K562 (cell line): ENCODE data around the gene ACSS2. TPM values are rescaled to one million over a fixed set of nuclear protein-coding genes. Genes with fewer than 3 reads are reported as not detected.
A peak's percentile ranks its signal among the peaks of the same experiment; 100 is the strongest.

Source experiments
- ATAC-seq: fragments of 200-7000 bp; cut with Tn5 transposase; 3 replicates; pipeline ENCODE4 v1.9.1; 2020; ENCODE audit warnings: moderate library complexity
- BruUV-seq: library from RNA; stranded (reverse); fragments of 400-500 nt; replicated peaks from 2 replicates; lab custom pipeline; 2021; lab: Mats Ljungman, UMichigan
- CTCF ChIA-PET: fragments of 300-600 bp; formaldehyde crosslinking; extraction: SDS; loops from one replicate; lab custom pipeline; 2021; ENCODE audit warnings: low intra/inter-chr PET ratio; lab: Yijun Ruan, JAX
- POLR2A ChIA-PET: fragments of 300-600, 350-650 bp; sonication (Branson Sonifier 250); formaldehyde crosslinking; extraction: SDS; loops from one replicate; lab custom pipeline; 2021; ENCODE audit warnings: antibody characterized with exemption, inconsistent platforms; lab: Yijun Ruan, JAX
- DNase-seq, 4 experiments: peaks; one replicate each; pipeline versions ENCODE4 v3.0.0 to v3.0.0-alpha.2; 2011 to 2018; ENCODE audit warnings: low spot score in 3 of 4, mixed read lengths in 3 of 4; ENCODE audit errors: extremely low read depth in 1 of 4
- FAIRE-seq: peaks from 2 replicates; lab custom pipeline; 2011; peaks lifted over from hg19 to GRCh38; lab: Jason Lieb, UNC
- H2AFZ ChIP-seq: 2 replicates; pipeline ENCODE4 v1.6.0; 2011; ENCODE audit warnings: low read depth, low read length, control low read depth, inconsistent platforms
- H3K27ac ChIP-seq: fragments of 200-600 bp; 3 replicates; pipeline ENCODE4 v1.8.0; 2011; ENCODE audit warnings: low read depth, mild to moderate bottlenecking, control low read depth, inconsistent platforms, low read length, moderate library complexity, mixed read lengths; ENCODE audit errors: extremely low read depth
- H3K27me3 ChIP-seq, 2 experiments: fragments of 300-600 bp in 1 of 2; 2 replicates in 1 of 2; 3 replicates in 1 of 2; pipeline versions ENCODE4 v1.6.0 to v1.8.0; 2011; ENCODE audit warnings: inconsistent platforms in 2 of 2, low read length in 2 of 2, mild to moderate bottlenecking in 1 of 2, mixed read lengths in 1 of 2, moderate library complexity in 1 of 2; ENCODE audit not compliant: control insufficient read depth in 2 of 2, insufficient read depth in 2 of 2
- H3K36me3 ChIP-seq: fragments of 300-600 bp; 3 replicates; pipeline ENCODE4 v1.8.0; 2011; ENCODE audit warnings: mild to moderate bottlenecking, low read length, inconsistent platforms; ENCODE audit not compliant: control insufficient read depth, insufficient read depth
- H3K4me1 ChIP-seq, 2 experiments: fragments of 200-600 bp in 1 of 2; replicated peaks in 1 of 2; 2 replicates in 1 of 2; 3 replicates in 1 of 2; pipeline versions ENCODE4 v1.5.1 to v1.8.0; 2011; ENCODE audit warnings: inconsistent platforms in 2 of 2, low read length in 2 of 2, mild to moderate bottlenecking in 1 of 2, mixed read lengths in 1 of 2, moderate library complexity in 1 of 2; ENCODE audit not compliant: control insufficient read depth in 2 of 2, insufficient read depth in 2 of 2
- H3K4me2 ChIP-seq: 2 replicates; pipeline ENCODE4 v1.6.1; 2011; ENCODE audit warnings: low read length, control low read depth, inconsistent platforms, mixed read lengths; ENCODE audit not compliant: insufficient read depth
- H3K4me3 ChIP-seq: fragments of 200-600 bp; sonication (generic), shearing (Covaris generic); 2 replicates; pipeline ENCODE4 v1.5.1; 2016; ENCODE audit warnings: control low read depth, inconsistent platforms
- H3K79me2 ChIP-seq: fragments of 200-600 bp; 3 replicates; pipeline ENCODE4 v1.8.0; 2011; ENCODE audit warnings: low read length, inconsistent platforms; ENCODE audit not compliant: control insufficient read depth, insufficient read depth
- H3K9ac ChIP-seq, 2 experiments: 2 replicates each; pipeline versions ENCODE4 v1.6.0 to v1.6.1; 2011; ENCODE audit warnings: low read depth in 2 of 2, low read length in 2 of 2, control low read depth in 1 of 2, inconsistent platforms in 1 of 2, mild to moderate bottlenecking in 1 of 2, mixed read lengths in 1 of 2; ENCODE audit not compliant: insufficient read depth in 1 of 2
- H3K9me1 ChIP-seq: one replicate; pipeline ENCODE4 v1.6.0; 2011; ENCODE audit warnings: inconsistent platforms, mild to moderate bottlenecking, low read length, moderate library complexity; ENCODE audit not compliant: control insufficient read depth, insufficient read depth
- H3K9me3 ChIP-seq: replicated peaks from 2 replicates; pipeline ENCODE4 v1.5.1; 2011; ENCODE audit warnings: low read depth, low read length, inconsistent platforms; ENCODE audit not compliant: control insufficient read depth, insufficient read depth
- H4K20me1 ChIP-seq: replicated peaks from 2 replicates; pipeline ENCODE4 v1.6.1; 2011; ENCODE audit warnings: low read length, inconsistent platforms, mixed read lengths; ENCODE audit not compliant: control insufficient read depth, insufficient read depth
- CAMTA2 ChIP-seq: fragments of 250-450 bp; sonication (Bioruptor Pico); conservative IDR thresholded peaks from 2 replicates; pipeline ENCODE4 v1.5.1; 2022
- DACH1 ChIP-seq: fragments of 450-650 bp; IDR thresholded peaks from 2 replicates; pipeline ENCODE4 v1.6.1; 2018; ENCODE audit not compliant: partially characterized antibody
- IRF2 ChIP-seq: sonication (generic); formaldehyde crosslinking; IDR thresholded peaks from 2 replicates; pipeline ENCODE4 v1.8.1; 2022; ENCODE audit warnings: mild to moderate bottlenecking, missing genetic modification reagents
- TCF7L2 ChIP-seq: fragments of 150-350 bp; IDR thresholded peaks from 2 replicates; pipeline ENCODE4 v1.6.1; 2016; ENCODE audit warnings: low read depth, mild to moderate bottlenecking, low read length, moderate library complexity
- WGBS: fragments of 100-300 bp; shearing (Covaris generic); methylation state at CpG from one replicate; pipeline ENCODE4 v1.1.6; 2016; ENCODE audit warnings: low coverage, mixed read lengths; ENCODE audit not compliant: insufficient coverage; ENCODE audit errors: missing lambda C conversion rate; 5-methylcytosine and 5-hydroxymethylcytosine counted together
- in situ Hi-C: fragments of 300-500 bp; cut with MboI; formaldehyde crosslinking; loops from 4 replicates; pipeline ENCODE4 v1.15.0; 2018; ENCODE audit warnings: inconsistent platforms, mixed read lengths
- intact Hi-C: fragments of 100-400 bp; cut with micrococcal nuclease; formaldehyde crosslinking; loops from 2 replicates; pipeline ENCODE4 v1.14.2; 2022
- polyA plus RNA-seq, 8 experiments: library from polyadenylated mRNA; depleted of rRNA in 4 of 8; stranded (reverse) in 5 of 8; unstranded in 3 of 8; fragments of >200 nt; fragmentation: Nextera tagmentation in 2 of 8; fragmentation: Illumina TruSeq in 1 of 8; extraction: Ambion mirVana in 2 of 8; extraction: Trizol in 1 of 8; gene quantifications; 2 replicates each; pipeline versions ENCODE4 v1.2.1 to v1.2.3, GENCODE V29; 2011 to 2014; ENCODE audit warnings: inconsistent platforms in 1 of 8, missing spikeins in 1 of 8
- total RNA-seq, 7 experiments: library from RNA; depleted of rRNA in 6 of 7; stranded (reverse); fragments of >200 nt in 6 of 7; fragmentation: Illumina TruSeq in 2 of 7; extraction: Trizol in 2 of 7; gene quantifications; 2 replicates each; pipeline versions ENCODE4 v1.2.1 to v1.2.3, GENCODE V29; 2011 to 2021; ENCODE audit warnings: low replicate concordance in 1 of 7

ACSS2 gene
- total and polyA plus RNA-seq, 9 of the 15 experiments (the other 6 are each of a cell fraction or from before 2014, with no cell fraction given), result 21.9 to 246 (median 66.2) TPM

- Histone ChIP-seq H3K9me3 (no peaks in the 10 kb centered on the region), H2AFZ (no peak overlapping the region), H3K9ac (0 out of 4 replicates have a peak overlapping the region, but pooled peaks of 1 of the 2 experiments have one; percentile 33), H3K36me3 (no peaks in the 10 kb centered on the region), H3K4me2 (no peak overlapping the region), H3K9me1 (no peaks in the 10 kb centered on the region), H4K20me1 (no peaks in the 10 kb centered on the region), H3K27me3 (no peaks in the 10 kb centered on the region), H3K79me2 (no peaks in the 10 kb centered on the region), H3K27ac (no peak overlapping the region), H3K4me1 (peaks cover 5 to 9% of the 10 kb centered on the region in 2 experiments; a peak in 3 of 5 replicates), H3K4me3 (no peak overlapping the region)
- 73% methylated on average over 7 of the region's 7 CpGs for WGBS
- BruUV-seq, result no TSS peak
- in situ Hi-C loops, result no loop called here
- TF ChIP-seq IRF2 (CRISPR knock-in tag) (0 out of 2 replicates have a peak, but pooled peaks have one; percentile 32), TCF7L2 (no peak)
- DNase-seq (no peak), FAIRE-seq (no peak), ATAC-seq (no peak)
- ChIA-PET CTCF (no interaction called here), POLR2A (interaction anchor here (0.6 to 3.6 kb wide), 5 partner anchors 14 to 520 kb away, joined by 3 to 12 read pairs (median 3); partner anchors contain the start of genes GSS and MYH7B)
- intact Hi-C loops, result no loop called here
Measured at GRCh38 chr20:34970193-34970840, 93.9 kb downstream of the ACSS2 start.

- H3K4me1 ChIP-seq, result peaks cover 5 to 8% of the 10 kb centered on the region in 2 experiments; a peak in 3 of 5 replicates
- WGBS, result 55% methylated on average over 9 of the region's 9 CpGs
- H3K27me3 ChIP-seq, result no peaks in the 10 kb centered on the region
- TF ChIP-seq CAMTA2 (CRISPR knock-in tag) (no peak), DACH1 (peak; percentile 37)
- intact Hi-C loops, result no loop called here
- ATAC-seq, result no peak
- H2AFZ ChIP-seq, result no peak overlapping the region
- no peak overlapping the region for H3K4me2 ChIP-seq
- in situ Hi-C loops, result no loop called here
- no peak for FAIRE-seq
- no peaks in the 10 kb centered on the region for H3K36me3 ChIP-seq
- no peaks in the 10 kb centered on the region for H4K20me1 ChIP-seq
- 0 out of 4 replicates have a peak overlapping the region, but pooled peaks of 1 of the 2 experiments have one; percentile 33 for H3K9ac ChIP-seq
- POLR2A ChIA-PET, result interaction anchor here (0.6 to 3.6 kb wide), 4 partner anchors 15 to 519 kb away, joined by 3 to 12 read pairs (median 3); partner anchors contain the start of genes GSS and MYH7B
- no peaks in the 10 kb centered on the region for H3K9me1 ChIP-seq
- H3K4me3 ChIP-seq, result no peak overlapping the region
- BruUV-seq, result no TSS peak
- H3K79me2 ChIP-seq, result no peaks in the 10 kb centered on the region
- no peaks in the 10 kb centered on the region for H3K9me3 ChIP-seq
- CTCF ChIA-PET, result no interaction called here
- no peak overlapping the region for H3K27ac ChIP-seq
- DNase-seq, result no peak
Measured at GRCh38 chr20:34970846-34971560, 94.6 kb downstream of the ACSS2 start.
